Raji (cell line): ENCODE data around the gene PAFAH2.

Source experiments
- POLR2A ChIP-seq: IDR thresholded peaks from 2 replicates; pipeline ENCODE4 v1.6.1; 2011; ENCODE audit warnings: low read depth, low read length, control low read depth; ENCODE audit not compliant: insufficient read depth

The PAFAH2 gene

GRCh38 chr1:26035959-26036755 lies 38.3 kb upstream of the PAFAH2 start:
- TF ChIP-seq POLR2A = no peak

GRCh38 chr1:26035203-26035958 lies 37.5 kb upstream of the PAFAH2 start:
- no peak for TF ChIP-seq POLR2A

- TF ChIP-seq POLR2A = no peak
These were observed 36.8 kb upstream of the PAFAH2 start for GRCh38 chr1:26034504-26035202.

GRCh38 chr1:26032656-26033357 lies 34.9 kb upstream of the PAFAH2 start:
- no peak for TF ChIP-seq POLR2A

- no peak for TF ChIP-seq POLR2A
These were observed 33.9 kb upstream of the PAFAH2 start for GRCh38 chr1:26031611-26032220.

- no peak for TF ChIP-seq POLR2A
These were observed 33.3 kb upstream of the PAFAH2 start for GRCh38 chr1:26031196-26031595.

GRCh38 chr1:26029864-26030481 lies 32.1 kb upstream of the PAFAH2 start:
- no peak for TF ChIP-seq POLR2A

- TF ChIP-seq POLR2A = no peak
These were observed 31.4 kb upstream of the PAFAH2 start for GRCh38 chr1:26029054-26029863.

- TF ChIP-seq POLR2A = no peak
These were observed 30.7 kb upstream of the PAFAH2 start for GRCh38 chr1:26028490-26028980.

- no peak for TF ChIP-seq POLR2A
These were observed 30.0 kb upstream of the PAFAH2 start for GRCh38 chr1:26027716-26028489.

GRCh38 chr1:26025517-26025916 lies 27.7 kb upstream of the PAFAH2 start:
- no peak for TF ChIP-seq POLR2A

GRCh38 chr1:26025060-26025459 lies 27.2 kb upstream of the PAFAH2 start:
- no peak for TF ChIP-seq POLR2A

GRCh38 chr1:26023826-26024225 lies 26.0 kb upstream of the PAFAH2 start:
- TF ChIP-seq POLR2A = no peak

GRCh38 chr1:26023009-26023408 lies 25.1 kb upstream of the PAFAH2 start:
- TF ChIP-seq POLR2A = no peak
